Cortex of kidney (tissue), 1 donor: ENCODE results near the gene ISCA1.

Experiments
- DNase-seq: peaks from one replicate; lab custom pipeline; 2025; lab: John Stamatoyannopoulos, UW

Gene ISCA1

GRCh38 chr9:86230858-86231257, 51.5 kb downstream of the ISCA1 start:
- no peak for DNase-seq

GRCh38 chr9:86222667-86223066, 59.7 kb downstream of the ISCA1 start:
- DNase-seq: no peak

GRCh38 chr9:86219606-86220005, 62.7 kb downstream of the ISCA1 start:
- DNase-seq: no peak

- no peak for DNase-seq
Observed at GRCh38 chr9:86217076-86217755, 65.1 kb downstream of the ISCA1 start.
